IPS-18c (cell line): ENCODE measurements around the gene YJU2.
A peak's percentile ranks its signal among the peaks of the same experiment; 100 is the strongest.
"Not testable (repeated sequence)": the region's sequence is repeated elsewhere in the genome, so short reads cannot be mapped to it uniquely, and the experiment has no call there.

Experiments used
- H3K4me3 ChIP-seq: 2 replicates; pipeline ENCODE4 v1.7.0; 2013; ENCODE audit warnings: low read depth, mild to moderate bottlenecking, low read length, moderate library complexity; ENCODE audit not compliant: insufficient read depth
- H3K9me3 ChIP-seq: one replicate; pipeline ENCODE4 v1.6.1; 2013; ENCODE audit warnings: mild to moderate bottlenecking, low read length, moderate library complexity; ENCODE audit not compliant: control insufficient read depth, insufficient read depth

The YJU2 gene

DNA sequence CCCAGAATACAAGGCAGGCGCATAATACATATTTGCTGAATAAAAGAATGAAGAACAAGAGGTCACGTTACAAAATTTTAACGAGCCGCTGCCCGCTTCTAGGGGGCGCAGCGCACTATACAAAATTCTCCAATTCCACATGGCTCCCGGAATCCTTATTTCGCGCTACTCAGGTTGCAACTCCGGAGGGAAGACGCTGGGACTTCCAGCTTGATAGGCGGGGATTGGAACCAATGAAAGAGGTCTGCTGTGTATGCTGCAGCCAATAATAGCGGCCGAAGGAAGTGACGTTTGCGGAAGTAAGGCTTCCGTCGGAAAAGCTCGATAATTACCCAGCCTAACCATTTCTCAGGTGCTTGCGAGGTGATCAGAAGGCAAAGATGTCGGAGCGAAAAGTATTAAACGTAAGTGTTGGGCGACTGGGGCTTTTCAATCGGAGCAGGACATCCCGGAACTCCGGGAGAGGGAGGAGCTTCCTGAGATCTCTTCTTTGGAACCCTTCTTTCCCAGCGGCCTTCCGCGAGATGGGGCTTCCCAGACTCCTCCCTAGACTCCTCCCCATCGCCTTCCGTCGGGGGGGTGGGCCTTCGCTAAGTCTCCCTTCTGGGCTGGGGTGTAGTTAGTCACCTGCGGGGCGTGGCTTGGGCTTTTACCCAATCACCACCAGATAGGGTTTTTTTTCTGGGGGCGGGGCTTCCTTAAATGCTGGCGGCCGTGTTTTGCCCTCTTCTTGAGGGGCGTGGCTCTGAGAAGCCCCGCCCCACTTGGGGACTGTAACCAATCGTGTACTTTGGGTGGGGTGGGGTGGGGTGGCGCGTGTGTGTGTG, at the start of gene YJU2:
Gene YJU2, plus strand, starts transcription at position 314 of the 827 bp plus-strand sequence. Its CDS starts 67 bp downstream, at position 381.
- H3K9me3 ChIP-seq: peaks cover under 1% of the 10 kb centered on the region
- peak within 1 kb of the TSS; percentile 86 for H3K4me3 ChIP-seq

DNA sequence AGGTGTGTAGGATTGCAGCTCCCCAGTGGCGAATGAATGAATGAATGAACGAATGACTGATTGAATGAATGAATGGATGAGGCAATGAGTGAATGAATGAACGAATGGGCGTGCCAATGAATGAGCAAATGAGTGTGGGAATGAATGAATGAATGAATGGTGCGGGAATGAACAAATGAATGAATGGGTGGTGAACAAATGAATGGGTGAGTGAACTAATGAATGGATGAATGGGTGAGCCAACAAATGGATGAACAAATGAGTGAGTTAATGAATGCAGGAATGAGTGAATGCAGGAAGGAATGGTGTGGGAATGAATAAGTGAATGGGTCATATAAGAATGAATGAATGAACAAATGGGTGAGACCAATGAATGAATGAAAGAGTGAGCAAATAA, 49.7 kb upstream of the YJU2 start:
- H3K9me3 ChIP-seq: no peaks in the 10 kb centered on the region
- no peak overlapping the region for H3K4me3 ChIP-seq

DNA sequence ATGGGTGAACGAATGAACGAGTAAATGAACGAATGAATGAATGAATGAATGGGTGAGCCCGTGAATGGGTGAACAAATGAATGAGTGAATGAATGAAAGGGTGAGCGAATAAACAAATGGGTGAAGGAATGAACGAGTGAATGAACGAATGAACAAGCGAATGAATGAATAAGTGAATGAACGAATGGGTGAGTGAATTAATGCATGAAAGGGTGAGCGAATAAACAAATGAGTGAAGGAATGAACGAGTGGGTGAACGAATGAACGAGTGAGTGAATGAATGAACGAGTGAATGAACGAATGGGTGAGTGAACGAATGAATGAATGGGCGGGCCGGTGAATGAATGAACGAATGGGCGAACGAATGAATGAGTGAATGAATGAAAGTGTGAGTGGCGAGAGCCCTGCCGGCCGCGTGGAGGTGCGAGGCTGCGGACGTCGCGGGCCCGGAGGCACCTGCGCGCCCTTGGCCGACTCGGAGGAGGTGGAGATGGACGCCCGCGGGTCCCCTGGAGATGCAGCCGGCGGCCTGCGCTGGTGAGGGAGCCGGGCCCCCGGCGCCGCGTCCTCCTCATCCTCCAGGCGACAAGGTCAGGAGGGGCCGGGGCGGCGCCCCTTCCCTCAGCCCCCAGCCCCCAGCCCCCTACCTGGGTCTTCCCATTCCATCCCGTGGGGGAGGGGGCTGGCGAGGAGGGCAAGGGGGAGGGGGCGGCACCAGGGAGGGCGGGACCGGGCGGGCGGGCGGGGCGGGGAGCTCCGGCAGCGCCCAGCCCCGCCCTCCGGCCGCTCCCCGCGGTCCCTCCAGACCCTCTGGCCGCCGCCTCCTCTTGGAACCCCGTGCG, 49.0 kb upstream of the YJU2 start:
- peak overlapping the region; percentile 52 for H3K4me3 ChIP-seq
- H3K9me3 ChIP-seq: no peaks in the 10 kb centered on the region

DNA sequence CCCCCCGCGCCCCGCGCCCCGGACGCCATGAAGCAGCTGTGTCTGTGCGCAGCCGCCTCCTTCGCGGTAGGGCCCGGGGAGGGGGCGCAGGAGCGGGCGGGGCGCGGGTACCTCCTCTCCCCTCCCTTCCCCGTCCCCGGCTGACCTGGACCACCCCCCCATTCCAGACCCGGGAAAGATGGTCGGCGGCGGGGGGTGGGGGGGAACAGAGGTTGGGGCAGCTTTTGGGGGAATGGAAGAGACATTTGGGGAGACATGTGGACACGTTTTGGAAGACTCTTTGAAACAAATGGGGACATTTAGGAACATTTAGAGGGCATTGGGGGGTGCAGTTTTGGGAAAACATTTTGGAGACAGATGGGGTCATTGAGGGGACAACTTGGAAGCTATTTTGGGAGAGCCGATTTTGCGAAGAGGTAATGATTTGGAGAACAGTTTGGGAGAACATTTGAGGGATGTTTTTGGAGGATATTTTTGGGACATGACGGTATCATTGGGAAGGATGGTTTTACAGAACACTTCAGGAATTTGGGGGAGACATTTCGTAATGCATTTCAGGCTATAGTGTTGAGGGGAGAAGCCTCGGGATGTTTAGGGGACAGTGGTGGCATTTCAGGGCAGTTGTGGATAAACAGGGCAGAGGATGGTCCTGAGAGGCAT, 48.3 kb upstream of the YJU2 start:
- Histone ChIP-seq H3K4me3 (peak overlapping the region; percentile 52), H3K9me3 (no peaks in the 10 kb centered on the region)

DNA sequence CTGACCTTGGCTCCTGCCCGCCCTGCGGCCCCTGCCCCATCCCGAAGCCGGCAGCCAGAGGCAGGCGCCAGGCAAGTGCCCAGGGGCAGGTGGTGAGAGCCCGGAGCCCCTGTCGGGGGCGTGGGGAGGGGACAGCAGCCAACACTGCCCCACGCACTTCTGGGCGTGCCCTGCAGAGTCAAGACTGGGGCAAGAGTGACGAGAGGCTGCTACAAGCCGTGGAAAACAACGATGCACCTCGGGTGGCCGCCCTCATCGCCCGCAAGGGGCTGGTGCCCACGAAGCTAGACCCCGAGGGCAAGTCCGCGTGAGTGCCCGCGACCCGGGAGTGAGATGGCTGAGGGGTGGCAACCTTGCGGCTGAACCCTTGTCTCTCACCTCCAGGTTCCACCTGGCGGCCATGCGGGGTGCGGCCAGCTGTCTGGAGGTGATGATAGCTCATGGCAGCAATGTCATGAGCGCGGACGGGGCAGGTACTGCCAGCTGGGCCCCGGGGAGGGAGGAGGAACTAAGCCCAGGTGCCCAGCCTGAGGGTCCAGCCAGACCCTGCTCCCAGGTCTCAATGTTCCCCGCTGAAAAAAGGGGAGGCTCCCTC, 47.1 kb upstream of the YJU2 start:
- Histone ChIP-seq H3K4me3 (no peak overlapping the region), H3K9me3 (no peaks in the 10 kb centered on the region)

DNA sequence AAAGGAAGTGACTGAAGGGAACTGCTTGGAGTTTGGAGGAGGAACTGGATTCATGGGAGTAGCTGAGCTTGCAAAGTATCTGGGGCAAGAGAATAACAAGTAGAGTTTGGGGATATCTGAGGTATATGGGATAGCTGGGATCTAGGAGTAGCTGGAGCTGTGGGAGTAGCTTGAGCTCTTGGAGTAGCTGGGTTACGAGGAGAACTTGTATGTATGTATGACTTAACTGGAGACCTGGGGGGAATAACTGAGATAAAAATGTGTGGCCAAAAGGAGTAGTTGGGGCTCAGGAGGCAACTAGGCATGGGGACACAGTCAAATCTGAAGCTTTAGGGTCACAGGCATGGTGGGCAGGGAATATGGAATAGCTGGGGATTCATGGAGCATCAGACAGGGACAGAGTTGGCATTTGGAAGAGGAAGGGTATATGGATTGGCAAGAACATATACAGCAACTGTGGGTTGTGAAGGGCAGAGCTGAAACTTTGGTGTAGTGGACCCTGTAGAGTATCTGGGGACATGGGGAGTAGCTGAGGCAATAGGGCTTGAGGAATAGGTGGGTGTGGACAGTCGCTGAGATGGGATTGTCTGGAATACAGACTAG, 45.8 kb upstream of the YJU2 start:
- Histone ChIP-seq H3K4me3 (no peak overlapping the region), H3K9me3 (no peaks in the 10 kb centered on the region)

DNA sequence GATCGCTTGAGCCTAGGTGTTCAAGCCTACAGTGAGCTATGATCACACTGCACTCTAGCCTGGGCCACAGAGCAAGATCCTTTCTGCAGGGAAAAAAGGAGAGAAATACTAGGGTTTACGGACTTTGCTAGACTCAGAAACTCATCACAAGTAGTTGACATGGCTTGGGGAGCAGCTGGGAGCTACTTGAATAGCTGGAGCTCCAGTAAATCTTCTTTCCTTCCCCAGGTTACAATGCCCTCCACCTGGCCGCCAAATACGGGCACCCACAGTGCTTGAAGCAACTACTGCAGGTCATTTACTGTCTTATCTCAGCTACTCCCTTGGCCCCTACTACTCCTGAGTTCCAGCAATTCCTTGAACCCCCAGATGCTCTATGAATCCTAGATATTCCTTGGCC, 45.1 kb upstream of the YJU2 start:
- Histone ChIP-seq H3K9me3 (no peaks in the 10 kb centered on the region), H3K4me3 (no peak overlapping the region)

DNA sequence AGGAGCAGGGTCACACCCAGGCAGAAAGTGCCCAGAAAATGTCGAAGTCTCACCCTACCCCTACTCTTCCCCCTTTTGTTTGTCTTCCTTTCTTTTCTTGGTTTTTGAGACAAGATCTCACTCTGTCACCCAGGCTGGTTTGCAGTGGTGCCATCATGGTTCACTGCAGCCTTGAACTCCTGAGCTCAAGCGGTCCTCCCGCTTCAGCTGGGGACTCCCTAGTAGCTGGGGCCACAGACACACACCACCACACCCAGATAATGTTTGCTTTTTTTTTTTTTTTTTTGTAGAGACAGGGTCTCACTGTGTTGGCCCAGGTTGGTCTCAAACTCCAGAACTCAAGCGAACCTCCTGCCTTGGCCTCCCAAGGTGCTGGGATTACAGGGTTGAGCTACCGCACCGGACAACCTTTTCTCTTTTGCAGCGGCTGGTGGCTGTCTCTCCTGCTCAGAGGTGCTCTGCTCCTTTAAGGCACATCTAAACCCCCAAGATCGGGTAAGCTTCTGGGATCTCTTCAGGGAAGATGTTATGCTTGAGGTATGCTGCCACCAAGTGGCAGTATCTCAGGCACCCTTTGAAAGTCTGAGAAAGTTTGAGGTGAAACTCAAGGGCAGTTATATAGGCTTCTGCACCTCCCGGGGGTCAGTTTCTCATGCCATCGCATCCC, 39.9 kb upstream of the YJU2 start:
- H3K9me3 ChIP-seq: no peaks in the 10 kb centered on the region

DNA sequence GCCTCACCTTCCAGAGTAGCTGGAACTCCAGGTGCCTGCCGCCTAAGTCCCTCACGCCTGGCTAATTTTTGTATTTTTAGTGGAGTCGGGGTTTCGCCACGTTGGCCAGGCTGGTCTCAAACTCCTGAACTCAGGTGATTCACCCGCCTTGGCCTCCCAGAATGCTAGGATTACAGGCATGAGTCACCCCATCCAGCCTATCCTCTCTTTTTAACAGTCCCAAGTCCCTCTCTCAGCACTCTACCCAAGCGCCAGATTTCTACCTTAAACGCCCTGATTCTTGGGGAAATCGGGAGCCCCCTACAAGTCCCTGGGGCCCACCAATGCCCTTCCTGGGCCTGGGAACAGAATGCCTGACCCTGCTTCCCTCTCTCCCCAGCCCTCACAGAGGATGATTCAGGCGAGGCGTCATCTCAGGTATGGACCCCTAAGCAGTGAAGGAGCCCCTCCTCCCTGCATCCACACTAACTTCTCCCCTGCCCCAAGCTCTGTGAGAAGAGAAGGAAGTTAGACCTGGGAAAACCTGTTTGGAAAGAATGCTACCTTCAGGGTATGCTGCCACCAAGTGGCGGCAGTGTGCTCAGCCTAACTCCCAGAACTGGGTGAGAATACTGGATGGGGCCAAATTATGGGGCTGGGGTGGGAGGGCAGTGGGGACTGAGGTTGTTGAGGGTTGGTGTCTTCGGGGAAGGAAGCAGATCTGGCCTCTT, 38.3 kb upstream of the YJU2 start:
- no peak overlapping the region for H3K4me3 ChIP-seq

More for the DNA sequence above, 39.9 kb upstream of the YJU2 start:
- H3K4me3 ChIP-seq: no peak overlapping the region

DNA sequence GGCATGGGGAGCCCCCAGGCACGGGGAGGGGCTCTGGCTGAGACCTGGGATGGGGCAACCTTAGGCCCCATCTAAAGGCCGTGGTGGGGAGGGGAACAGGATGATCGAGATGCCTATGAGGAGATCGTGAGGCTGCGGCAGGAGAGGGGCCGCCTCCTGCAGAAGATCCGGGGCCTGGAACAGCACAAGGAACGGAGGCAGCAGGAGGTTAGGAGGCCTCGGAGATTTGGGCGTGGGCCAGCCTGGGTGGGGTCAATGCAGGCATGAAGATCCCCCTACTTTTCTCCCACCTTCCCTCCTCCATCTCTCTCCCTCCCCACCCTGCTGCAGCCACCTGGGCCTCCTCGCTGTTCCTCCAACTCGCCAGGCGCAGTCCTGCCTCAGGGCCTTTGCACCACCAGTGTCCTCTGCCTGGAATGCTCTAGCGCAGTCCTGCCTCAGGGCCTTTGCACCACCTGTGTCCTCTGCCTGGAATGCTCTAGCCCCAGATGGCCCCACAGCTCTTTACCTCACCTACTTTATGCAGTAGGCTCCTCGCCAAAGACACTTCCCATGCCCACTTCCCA, 36.6 kb upstream of the YJU2 start:
- H3K9me3 ChIP-seq: no peaks in the 10 kb centered on the region

More for the DNA sequence above, 38.3 kb upstream of the YJU2 start:
- H3K9me3 ChIP-seq: no peaks in the 10 kb centered on the region

DNA sequence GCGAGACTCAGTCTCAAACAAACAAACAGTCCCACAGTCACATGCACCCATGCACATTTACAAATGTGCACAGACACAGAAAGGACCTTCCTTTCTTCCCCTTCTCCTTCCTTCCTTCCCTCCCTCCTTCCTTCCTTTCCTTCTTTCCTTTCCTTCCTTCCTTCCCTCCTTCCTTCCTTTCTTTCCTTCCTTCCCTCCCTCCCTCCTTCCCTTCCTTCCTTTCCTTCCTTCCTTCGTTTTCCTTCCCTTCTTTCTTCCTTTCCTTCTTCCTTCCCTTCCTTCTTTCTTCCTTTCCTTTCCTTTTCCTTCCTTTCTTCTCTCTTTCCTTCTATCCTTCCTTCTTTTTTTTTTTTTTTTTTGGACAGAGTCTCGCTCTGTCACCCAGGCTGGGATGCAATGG, 33.8 kb upstream of the YJU2 start:
- Histone ChIP-seq H3K9me3 (no peaks in the 10 kb centered on the region), H3K4me3 (no peak overlapping the region)

More for the DNA sequence above, 36.6 kb upstream of the YJU2 start:
- no peak overlapping the region for H3K4me3 ChIP-seq

DNA sequence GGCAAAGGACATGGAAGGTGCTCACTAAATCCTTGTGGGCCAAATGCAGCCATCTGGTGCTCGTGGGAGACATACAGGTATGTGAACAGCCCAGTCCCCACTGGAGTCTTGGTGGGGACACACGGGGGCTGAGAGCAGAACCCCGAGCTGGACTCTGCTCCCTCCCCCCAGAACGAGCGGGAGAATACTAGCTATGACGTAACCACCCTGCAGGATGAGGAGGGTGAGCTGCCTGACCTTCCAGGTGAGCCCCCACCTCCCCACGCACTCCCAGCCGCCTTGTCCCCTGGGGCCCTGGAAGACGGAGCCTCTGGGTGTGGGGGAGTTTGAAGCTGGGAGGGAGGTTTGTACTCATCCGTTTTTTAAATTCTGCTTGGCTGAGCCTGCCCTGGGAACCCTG, 31.1 kb upstream of the YJU2 start:
- Histone ChIP-seq H3K4me3 (no peak overlapping the region), H3K9me3 (no peaks in the 10 kb centered on the region)

DNA sequence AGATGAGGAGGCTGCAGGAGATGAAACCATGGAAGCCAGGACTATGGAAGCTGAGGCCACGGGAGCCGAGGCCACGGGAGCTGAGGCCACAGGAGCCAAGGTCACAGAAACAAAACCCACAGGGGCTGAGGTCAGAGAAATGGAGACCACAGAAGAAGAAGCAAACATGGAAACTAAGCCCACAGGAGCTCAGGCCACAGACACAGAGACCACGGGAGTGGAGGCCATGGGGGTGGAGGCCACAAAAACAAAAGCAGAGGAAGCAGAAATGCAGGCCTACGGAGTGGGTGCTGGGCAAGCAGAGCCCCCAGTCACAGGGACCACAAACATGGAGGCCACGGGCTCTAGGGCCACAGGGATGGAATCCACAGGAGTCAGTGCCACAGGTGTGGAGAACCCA, 30.0 kb upstream of the YJU2 start:
- Histone ChIP-seq H3K4me3 (no peak overlapping the region), H3K9me3 (no peaks in the 10 kb centered on the region)

DNA sequence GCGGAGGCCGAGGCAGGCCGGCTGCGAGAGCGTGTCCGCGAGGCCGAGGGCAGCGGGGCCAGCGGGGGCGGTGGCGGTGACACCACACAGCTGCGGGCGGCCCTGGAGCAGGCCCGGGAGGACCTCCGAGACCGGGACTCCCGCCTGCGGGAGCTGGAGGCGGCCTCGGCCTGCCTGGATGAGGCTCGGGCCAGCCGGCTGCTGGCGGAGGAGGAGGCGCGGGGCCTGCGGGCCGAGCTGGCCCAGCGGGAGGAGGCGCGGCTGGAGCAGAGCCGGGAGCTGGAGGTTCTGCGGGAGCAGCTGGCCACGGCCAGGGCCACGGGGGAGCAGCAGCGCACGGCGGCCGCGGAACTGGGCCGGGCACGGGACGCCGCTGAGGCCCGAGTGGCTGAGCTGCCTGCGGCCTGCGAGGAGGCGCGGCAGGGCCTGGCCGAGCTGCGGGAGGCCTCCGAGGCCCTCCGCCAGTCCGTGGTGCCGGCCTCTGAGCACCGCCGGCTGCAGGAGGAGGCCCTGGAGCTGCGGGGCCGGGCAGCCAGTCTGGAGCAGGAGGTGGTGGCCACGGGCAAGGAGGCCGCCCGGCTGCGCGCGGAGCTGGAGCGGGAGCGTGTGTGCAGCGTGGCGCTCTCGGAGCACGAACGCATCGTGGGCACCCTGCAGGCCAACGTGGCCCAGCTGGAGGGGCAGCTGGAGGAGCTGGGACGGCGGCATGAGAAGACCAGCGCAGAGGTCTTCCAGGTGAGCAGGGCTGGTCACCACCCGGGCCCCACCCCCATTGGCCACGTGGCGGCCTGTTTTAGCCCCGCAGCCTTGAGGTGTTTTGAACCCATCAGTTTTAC, 29.2 kb upstream of the YJU2 start:
- no peak overlapping the region for H3K4me3 ChIP-seq
- no peaks in the 10 kb centered on the region for H3K9me3 ChIP-seq

DNA sequence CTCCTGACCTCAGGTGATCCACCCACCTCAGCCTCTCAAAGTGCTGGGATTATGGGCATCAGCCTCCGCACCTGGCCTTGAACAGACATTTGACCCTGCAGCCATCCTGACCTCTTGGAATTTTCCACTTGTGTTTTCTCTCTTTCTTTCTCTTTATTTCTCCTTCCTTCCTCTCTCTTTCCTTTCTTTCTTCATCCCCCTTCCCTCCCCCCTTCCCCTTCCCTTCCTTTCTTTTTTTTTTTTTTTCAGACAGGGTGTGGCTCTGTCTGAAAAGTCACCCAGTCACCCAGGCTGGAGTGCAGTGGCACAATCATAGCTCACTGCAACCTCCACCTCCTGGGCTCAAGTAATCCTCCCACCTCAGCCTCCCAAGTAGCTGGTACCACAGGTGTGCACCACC, 28.4 kb upstream of the YJU2 start:
- not testable (repeated sequence) for H3K9me3 ChIP-seq, H3K4me3 ChIP-seq
